Ovary (tissue), 9 donors: Measurements from ENCODE around the gene SLC17A9. TPM values are rescaled to one million over a fixed set of nuclear protein-coding genes. Genes with fewer than 3 reads are reported as not detected.
"Not testable (repeated sequence)": the region's sequence is repeated elsewhere in the genome, so short reads cannot be mapped to it uniquely, and the experiment has no call there.

Experiments
- DNase-seq, 5 donors: peaks; one replicate each; pipeline ENCODE4 v3.0.0-alpha.2; 2019 to 2020
- H3K27ac ChIP-seq, 2 donors: fragments of 200-600 bp; one replicate each; pipeline versions ENCODE4 v1.5.1 to v1.8.0; 2019 to 2022
- H3K27me3 ChIP-seq: fragments of 200-600 bp; one replicate; pipeline ENCODE4 v1.8.0; 2022
- H3K36me3 ChIP-seq: fragments of 200-600 bp; sonication (generic); one replicate; pipeline ENCODE4 v1.5.1; 2019
- H3K4me1 ChIP-seq: one replicate; pipeline ENCODE4 v1.8.1; 2013; ENCODE audit warnings: mild to moderate bottlenecking, moderate library complexity; ENCODE audit not compliant: insufficient read depth
- H3K4me3 ChIP-seq: fragments of 200-600 bp; sonication (generic); one replicate; pipeline ENCODE4 v1.5.1; 2017
- H3K9me3 ChIP-seq, 2 donors: fragments of 200-600 bp in 1 of 2; sonication (generic) in 1 of 2; one replicate each; pipeline versions ENCODE4 v1.5.1 to v1.8.1; 2013 to 2019; ENCODE audit warnings: mild to moderate bottlenecking in 1 of 2, moderate library complexity in 1 of 2
- EP300 ChIP-seq: sonication (generic); formaldehyde crosslinking; IDR thresholded peaks from one replicate; pipeline ENCODE4 v1.6.1; 2017; ENCODE audit warnings: antibody characterized with exemption
- POLR2A ChIP-seq: fragments of 450-650 bp; IDR thresholded peaks from one replicate; pipeline ENCODE4 v1.6.1; 2017; ENCODE audit warnings: antibody characterized with exemption, mild to moderate bottlenecking, moderate library complexity
- WGBS, 3 donors: extraction: QIAGEN DNeasy Blood & Tissue Kit in 1 of 3; methylation state at CpG; one replicate each; pipeline versions ENCODE4 v1.1.5 to v1.1.7; 2013 to 2017; 5-methylcytosine and 5-hydroxymethylcytosine counted together
- intact Hi-C, 4 donors: fragments of 100-400 bp; cut with DNase I; formaldehyde crosslinking; loops; one replicate each; pipeline versions ENCODE4 v1.11.0 to v1.15.1; 2022 to 2023
- polyA plus RNA-seq, 2 donors: library from polyadenylated mRNA; stranded (reverse); fragments of 200-250 nt in 1 of 2; fragments of 350-450 nt in 1 of 2; fragmentation: Illumina TruSeq in 1 of 2; extraction: RNeasy Lipid Tissue Mini Kit (QIAGEN cat#74804) in 1 of 2; gene quantifications; one replicate each; pipeline ENCODE4 v1.2.3, GENCODE V29; 2013 to 2014
- total RNA-seq, 7 donors: library from RNA; depleted of rRNA in 2 of 7; stranded (reverse); fragments of >200 nt in 2 of 7; fragmentation: NEBNext Ultra II Directional in 3 of 7; extraction: Animal tissue kit (Norgen Biotek cat#: 25700) in 3 of 7; gene quantifications; one replicate each; pipeline versions ENCODE4 v1.1.0 to v1.2.4, GENCODE V29; 2016 to 2023
- TF ChIP-seq, protein P1 (sequence below), 3 donors: fragments of 450-650 bp in 2 of 3; fragments of 200-600 bp in 1 of 3; IDR thresholded peaks; one replicate each; pipeline versions ENCODE4 v1.5.1 to v1.8.0; 2016 to 2022; ENCODE audit warnings: antibody characterized with exemption in 3 of 3, mild to moderate bottlenecking in 1 of 3
- donor health status: DM: no; HTN: no; CAD: no; lungs with moderate emphysema.
- donor health status: DM: no; HTN: no; CAD: no.
- donor health status: Bipolar disorder and iron deficiency.
- donor health status: DM: yes; HTN: yes; CAD: no.
- donor health status: DM: no; HTN: no; CAD: no.
- donor health status: DM: yes; HTN: yes; CAD: no.

SLC17A9 gene
- total and polyA plus RNA-seq, 9 donors = 0.68 to 7.7 (median 4.7) TPM

DNA sequence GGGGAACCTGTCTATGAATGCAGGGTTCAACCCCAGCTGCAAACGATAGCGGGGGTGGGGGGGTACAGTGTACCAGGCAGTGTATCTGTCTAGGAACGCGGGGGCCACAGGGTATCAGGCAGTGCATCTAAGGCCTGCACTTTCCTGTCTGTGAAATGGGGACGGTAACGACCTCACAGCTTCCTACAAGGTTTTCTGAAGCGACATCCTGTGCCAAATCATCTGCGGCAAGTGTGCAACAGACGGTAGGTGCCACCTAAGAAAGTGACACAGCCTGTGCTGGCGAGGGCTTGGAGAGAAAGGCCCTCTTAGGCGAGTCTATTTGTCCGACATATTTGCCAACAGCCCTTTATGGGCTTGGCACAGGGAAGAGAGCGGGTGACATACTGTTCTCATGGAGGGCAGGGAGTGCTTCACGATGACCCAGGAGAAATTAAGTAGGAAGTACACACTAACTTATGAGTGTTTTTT lies 30.0 kb upstream of the SLC17A9 start:
- no peak overlapping the region for H3K27ac ChIP-seq
- H3K9me3 ChIP-seq = no peaks in the 10 kb centered on the region
- WGBS, 3 donors = 69 to 74% (median 74%) methylated on average over 14 of the region's 14 CpGs
- H3K4me1 ChIP-seq = peaks cover 35% of the 10 kb centered on the region
- no peaks in the 10 kb centered on the region for H3K27me3 ChIP-seq
- H3K4me3 ChIP-seq = no peak overlapping the region
- H3K36me3 ChIP-seq = no peaks in the 10 kb centered on the region
- DNase-seq = no peak
- no peak for TF ChIP-seq POLR2A
- TF ChIP-seq EP300 = no peak
- TF ChIP-seq, protein P1, sequence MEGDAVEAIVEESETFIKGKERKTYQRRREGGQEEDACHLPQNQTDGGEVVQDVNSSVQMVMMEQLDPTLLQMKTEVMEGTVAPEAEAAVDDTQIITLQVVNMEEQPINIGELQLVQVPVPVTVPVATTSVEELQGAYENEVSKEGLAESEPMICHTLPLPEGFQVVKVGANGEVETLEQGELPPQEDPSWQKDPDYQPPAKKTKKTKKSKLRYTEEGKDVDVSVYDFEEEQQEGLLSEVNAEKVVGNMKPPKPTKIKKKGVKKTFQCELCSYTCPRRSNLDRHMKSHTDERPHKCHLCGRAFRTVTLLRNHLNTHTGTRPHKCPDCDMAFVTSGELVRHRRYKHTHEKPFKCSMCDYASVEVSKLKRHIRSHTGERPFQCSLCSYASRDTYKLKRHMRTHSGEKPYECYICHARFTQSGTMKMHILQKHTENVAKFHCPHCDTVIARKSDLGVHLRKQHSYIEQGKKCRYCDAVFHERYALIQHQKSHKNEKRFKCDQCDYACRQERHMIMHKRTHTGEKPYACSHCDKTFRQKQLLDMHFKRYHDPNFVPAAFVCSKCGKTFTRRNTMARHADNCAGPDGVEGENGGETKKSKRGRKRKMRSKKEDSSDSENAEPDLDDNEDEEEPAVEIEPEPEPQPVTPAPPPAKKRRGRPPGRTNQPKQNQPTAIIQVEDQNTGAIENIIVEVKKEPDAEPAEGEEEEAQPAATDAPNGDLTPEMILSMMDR (IDR thresholded peaks at IDR 0.05) = no peak
- intact Hi-C loops = no loop called here

DNA sequence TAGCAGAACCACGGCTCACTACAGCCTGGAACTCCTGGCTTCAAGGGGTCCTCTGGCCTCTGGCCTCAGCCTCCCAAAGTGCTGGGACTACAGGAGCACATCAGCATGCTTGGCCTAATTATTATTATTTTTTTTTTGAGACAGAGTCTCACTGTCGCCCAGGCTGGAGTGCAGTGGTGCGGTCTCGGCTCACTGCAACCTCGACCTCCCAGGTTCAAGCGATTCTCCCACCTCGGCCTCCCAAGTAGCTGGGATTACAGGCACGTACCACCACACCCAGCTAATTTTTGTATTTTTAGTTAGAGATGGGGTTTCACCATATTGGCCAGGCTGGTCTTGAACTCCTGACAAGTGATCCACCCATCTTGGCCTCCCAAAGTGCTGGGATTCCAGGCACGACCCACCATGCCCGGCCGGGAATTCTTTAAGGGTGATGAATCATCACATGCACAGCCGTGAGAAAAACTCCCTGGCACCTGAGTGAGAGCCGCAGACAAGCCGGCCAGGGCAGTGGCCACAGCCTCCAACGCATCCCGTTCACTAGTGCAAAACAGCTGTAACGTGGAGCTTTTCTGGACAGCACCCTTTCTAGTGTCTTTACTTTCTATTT lies 29.3 kb upstream of the SLC17A9 start:
- peak in 1 of 5 donors; percentile 21 for DNase-seq
- H3K36me3 ChIP-seq, H3K27ac ChIP-seq, H3K27me3 ChIP-seq, H3K4me3 ChIP-seq, intact Hi-C loops, H3K9me3 ChIP-seq: not testable (repeated sequence)
- peaks cover 32% of the 10 kb centered on the region for H3K4me1 ChIP-seq
- 37 to 39% (median 37%) methylated on average over 17 of the region's 17 CpGs for WGBS, 3 donors

DNA sequence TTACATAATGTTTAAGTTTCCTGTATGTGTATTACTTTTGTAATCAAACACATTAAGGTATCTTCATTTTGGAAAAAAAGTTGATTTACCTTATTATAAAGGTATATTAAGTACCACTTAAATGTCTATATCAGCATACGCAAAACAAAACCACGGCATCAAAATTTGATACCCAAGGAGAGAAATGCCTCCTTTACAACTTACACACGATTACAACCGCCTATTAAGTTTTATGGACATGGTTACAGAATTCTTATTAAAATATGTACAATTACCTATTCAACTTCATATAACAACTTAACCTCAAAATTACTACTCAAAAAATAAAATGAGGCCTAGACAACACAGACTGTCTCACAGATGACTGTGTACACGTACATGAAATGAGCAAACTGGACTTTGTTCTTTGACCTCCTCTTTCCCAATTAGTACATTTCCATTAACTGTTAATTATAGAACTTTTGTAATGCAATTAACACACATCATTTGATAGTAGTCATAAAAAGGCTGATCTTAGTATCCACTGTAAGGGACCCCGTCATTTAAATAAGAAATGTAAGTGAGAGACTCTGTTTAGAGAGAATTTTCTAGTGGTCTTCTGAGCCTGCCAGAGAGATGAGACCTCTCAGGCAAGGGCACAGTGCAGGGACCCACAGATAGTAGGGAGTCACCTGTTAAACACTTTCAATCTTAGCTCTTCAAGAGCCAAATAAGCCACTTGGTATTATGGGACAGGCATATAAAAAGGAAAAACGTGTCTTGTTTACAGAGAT lies 28.7 kb upstream of the SLC17A9 start:
- Histone ChIP-seq H3K36me3 (no peaks in the 10 kb centered on the region), H3K9me3 (no peaks in the 10 kb centered on the region), H3K27ac (no peak overlapping the region), H3K27me3 (no peaks in the 10 kb centered on the region), H3K4me1 (peaks cover 32% of the 10 kb centered on the region), H3K4me3 (peak overlapping the region; percentile 76)
- 34 to 43% (median 35%) methylated on average over 7 of the region's 7 CpGs for WGBS, 3 donors
- no peak for TF ChIP-seq POLR2A
- TF ChIP-seq, protein P1 (IDR thresholded peaks at IDR 0.05) = no peak
- no peak for DNase-seq
- intact Hi-C loops = loop anchor here in 1 of 4 donors (2.0 kb wide), 1 partner anchor 15 kb away; no protein-coding TSS in a partner anchor

DNA sequence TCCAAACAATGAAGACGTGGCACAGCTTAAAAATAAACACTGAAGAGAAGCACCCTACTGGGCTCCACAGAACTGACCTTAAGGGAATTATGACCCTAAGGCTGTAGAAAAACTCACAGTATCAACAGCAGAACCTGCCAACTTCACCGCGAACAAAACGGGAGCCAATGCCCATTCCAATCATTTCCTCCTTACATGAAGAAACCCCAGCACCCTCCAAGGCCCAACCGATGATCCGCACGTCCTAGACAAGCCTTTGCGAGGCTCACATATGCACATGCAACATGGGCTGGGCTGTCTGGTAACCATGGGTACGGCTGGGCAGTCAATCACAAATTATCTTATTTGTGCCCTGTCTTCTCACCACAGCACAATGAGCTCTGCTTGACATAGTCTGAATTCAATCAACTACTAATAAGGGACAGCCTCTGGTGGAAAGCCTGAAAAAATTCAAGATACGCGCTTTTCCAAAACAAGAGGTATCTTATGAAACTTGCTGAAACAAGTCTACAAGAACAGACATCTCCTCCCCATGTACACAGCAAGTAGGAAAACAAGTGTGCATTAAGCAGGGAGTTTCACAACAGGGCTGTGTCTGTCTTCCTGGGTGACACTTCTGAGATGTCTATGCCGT lies 27.9 kb upstream of the SLC17A9 start:
- Histone ChIP-seq H3K9me3 (no peaks in the 10 kb centered on the region), H3K4me1 (peaks cover 32% of the 10 kb centered on the region), H3K27ac (no peak overlapping the region), H3K27me3 (no peaks in the 10 kb centered on the region), H3K36me3 (no peaks in the 10 kb centered on the region), H3K4me3 (peak overlapping the region; percentile 76)
- TF ChIP-seq, protein P1 (IDR thresholded peaks at IDR 0.05) = no peak
- TF ChIP-seq POLR2A = no peak
- no peak for TF ChIP-seq EP300
- DNase-seq = no peak
- intact Hi-C loops = loop anchor here in 1 of 4 donors (2.0 kb wide), 1 partner anchor 16 kb away; no protein-coding TSS in a partner anchor
- 15 to 24% (median 19%) methylated on average over 12 of the region's 12 CpGs for WGBS, 3 donors
